H1 (cell line): ENCODE data around the gene AKR7A2. TPM values are rescaled to one million over a fixed set of nuclear protein-coding genes. Genes with fewer than 3 reads are reported as not detected.

Experiments
- CTCF ChIA-PET: fragments of 300-600 bp; sonication (Branson Sonifier 250); formaldehyde crosslinking; loops from one replicate; lab custom pipeline; 2021; ENCODE audit not compliant: partially characterized antibody; lab: Charles Lee
- POLR2A ChIA-PET: fragments of 300-600 bp; sonication (Branson Sonifier 250); formaldehyde crosslinking; loops from one replicate; lab custom pipeline; 2021; ENCODE audit warnings: inconsistent platforms; ENCODE audit not compliant: partially characterized antibody; lab: Charles Lee
- DNase-seq, 2 experiments: peaks; one replicate each; pipeline versions ENCODE4 v3.0.0 to v3.0.0-alpha.2; 2010 to 2022; ENCODE audit warnings: low spot score in 2 of 2, low read depth in 1 of 2, mixed read lengths in 1 of 2
- FAIRE-seq: peaks from 2 replicates; lab custom pipeline; 2011; peaks lifted over from hg19 to GRCh38; lab: Jason Lieb, UNC
- H2AFZ ChIP-seq: 2 replicates; pipeline ENCODE4 v1.8.1; 2012; ENCODE audit warnings: low read length, inconsistent platforms
- H2AK5ac ChIP-seq: 2 replicates; pipeline ENCODE4 v1.6.1; 2013; ENCODE audit warnings: low read depth, low read length
- H2BK120ac ChIP-seq: replicated peaks from 2 replicates; pipeline ENCODE3; 2013; ENCODE audit warnings: low read depth, low read length, inconsistent platforms
- H2BK12ac ChIP-seq: 2 replicates; pipeline ENCODE4 v1.6.1; 2013; ENCODE audit warnings: low read depth, low read length
- H2BK15ac ChIP-seq: 2 replicates; pipeline ENCODE4 v1.6.1; 2013; ENCODE audit warnings: low read length
- H2BK20ac ChIP-seq: 2 replicates; pipeline ENCODE4 v1.6.1; 2013; ENCODE audit warnings: low read length
- H2BK5ac ChIP-seq: 2 replicates; pipeline ENCODE4 v1.6.1; 2013; ENCODE audit warnings: low read depth, low read length
- H3K14ac ChIP-seq: 2 replicates; pipeline ENCODE4 v1.6.1; 2013; ENCODE audit warnings: inconsistent platforms; ENCODE audit not compliant: insufficient read length
- H3K18ac ChIP-seq: 2 replicates; pipeline ENCODE4 v1.6.1; 2013; ENCODE audit warnings: low read length; ENCODE audit errors: extremely low read depth
- H3K23ac ChIP-seq: 2 replicates; pipeline ENCODE4 v1.6.1; 2013; ENCODE audit warnings: inconsistent platforms; ENCODE audit not compliant: insufficient read length
- H3K23me2 ChIP-seq: 2 replicates; pipeline ENCODE4 v1.6.1; 2013; ENCODE audit warnings: low read depth, low read length
- H3K27ac ChIP-seq: 2 replicates; pipeline ENCODE4 v1.6.1; 2011; ENCODE audit warnings: low read depth, low read length, inconsistent platforms
- H3K27me3 ChIP-seq, 4 experiments: replicated peaks in 1 of 4; 1 replicate in 1 of 4; 2 replicates in 3 of 4; pipeline versions ENCODE4 v1.6.1 to v1.8.1; 2011 to 2013; ENCODE audit warnings: low read length in 3 of 4, mild to moderate bottlenecking in 3 of 4, inconsistent platforms in 2 of 4, mixed read lengths in 2 of 4, moderate library complexity in 1 of 4; ENCODE audit not compliant: control insufficient read depth in 3 of 4, insufficient read depth in 3 of 4; ENCODE audit errors: extremely low read depth in 1 of 4
- H3K36me3 ChIP-seq, 4 experiments: 2 replicates each; pipeline versions ENCODE4 v1.6.1 to v1.8.1; 2011 to 2013; ENCODE audit warnings: mild to moderate bottlenecking in 4 of 4, low read length in 3 of 4, moderate library complexity in 2 of 4, control low read depth in 1 of 4, inconsistent platforms in 1 of 4; ENCODE audit not compliant: insufficient read depth in 4 of 4, control insufficient read depth in 2 of 4
- H3K4ac ChIP-seq: replicated peaks from 2 replicates; pipeline ENCODE3; 2013; ENCODE audit warnings: low read length, low read depth, mixed read lengths, inconsistent platforms; ENCODE audit not compliant: insufficient read length
- H3K4me1 ChIP-seq, 4 experiments: replicated peaks in 1 of 4; 1 replicate in 1 of 4; 2 replicates in 3 of 4; pipeline versions ENCODE4 v1.6.1 to v1.8.1; 2011 to 2013; ENCODE audit warnings: low read length in 3 of 4, inconsistent platforms in 2 of 4, mixed read lengths in 1 of 4; ENCODE audit not compliant: insufficient read depth in 4 of 4, control insufficient read depth in 3 of 4
- H3K4me2 ChIP-seq, 2 experiments: 2 replicates each; pipeline versions ENCODE4 v1.6.1 to v1.8.1; 2011 to 2013; ENCODE audit warnings: low read depth in 2 of 2, low read length in 2 of 2, control low read depth in 1 of 2, inconsistent platforms in 1 of 2, mild to moderate bottlenecking in 1 of 2; ENCODE audit not compliant: insufficient read depth in 1 of 2
- H3K4me3 ChIP-seq, 4 experiments: fragments of 200-600, 300-600 bp in 1 of 4; sonication (generic), shearing (Covaris generic), sonication (Bioruptor Twin) in 1 of 4; 2 replicates each; pipeline versions ENCODE4 v1.5.1 to v1.8.1; 2011 to 2016; ENCODE audit warnings: low read length in 4 of 4, low read depth in 3 of 4, control low read depth in 2 of 4, inconsistent platforms in 2 of 4, mild to moderate bottlenecking in 2 of 4, mixed read lengths in 1 of 4, moderate library complexity in 1 of 4; ENCODE audit not compliant: insufficient read depth in 2 of 4; ENCODE audit errors: extremely low read depth in 1 of 4
- H3K56ac ChIP-seq: replicated peaks from 2 replicates; pipeline ENCODE3; 2013; ENCODE audit warnings: low read depth, mild to moderate bottlenecking, mixed read lengths, low read length, inconsistent platforms; ENCODE audit not compliant: insufficient read length
- H3K79me1 ChIP-seq: 2 replicates; pipeline ENCODE4 v1.6.1; 2013; ENCODE audit warnings: low read depth, low read length, control low read depth
- H3K79me2 ChIP-seq, 2 experiments: 2 replicates each; pipeline versions ENCODE4 v1.6.1 to v1.8.1; 2012 to 2013; ENCODE audit warnings: low read length in 2 of 2, mild to moderate bottlenecking in 2 of 2, inconsistent platforms in 1 of 2; ENCODE audit not compliant: insufficient read depth in 2 of 2, control insufficient read depth in 1 of 2
- H3K9ac ChIP-seq, 4 experiments: replicated peaks in 1 of 4; 1 replicate in 1 of 4; 2 replicates in 3 of 4; pipeline versions ENCODE4 v1.6.1 to v1.8.1; 2011 to 2013; ENCODE audit warnings: low read depth in 3 of 4, low read length in 3 of 4, control low read depth in 2 of 4, mild to moderate bottlenecking in 2 of 4, moderate library complexity in 2 of 4, inconsistent platforms in 1 of 4; ENCODE audit errors: extremely low read depth in 1 of 4
- H3K9me3 ChIP-seq, 2 experiments: 2 replicates each; pipeline versions ENCODE4 v1.6.1 to v1.8.1; 2012 to 2013; ENCODE audit warnings: mild to moderate bottlenecking in 2 of 2, moderate library complexity in 2 of 2, control low read depth in 1 of 2, inconsistent platforms in 1 of 2, low read depth in 1 of 2, low read length in 1 of 2, mixed read lengths in 1 of 2; ENCODE audit not compliant: insufficient read depth in 2 of 2
- H4K20me1 ChIP-seq, 2 experiments: replicated peaks in 1 of 2; 2 replicates each; pipeline versions ENCODE3 to v1.8.1; 2011 to 2013; ENCODE audit warnings: inconsistent platforms in 2 of 2, low read length in 2 of 2, mild to moderate bottlenecking in 1 of 2; ENCODE audit not compliant: insufficient read depth in 2 of 2, control insufficient read depth in 1 of 2
- H4K5ac ChIP-seq: 2 replicates; pipeline ENCODE4 v1.6.1; 2013; ENCODE audit warnings: low read length, low read depth, mixed read lengths, inconsistent platforms; ENCODE audit not compliant: insufficient read length
- H4K8ac ChIP-seq: 2 replicates; pipeline ENCODE4 v1.8.0; 2013; ENCODE audit warnings: mild to moderate bottlenecking, moderate library complexity, low read length, inconsistent platforms; ENCODE audit not compliant: insufficient read depth; ENCODE audit errors: extremely low read depth
- H4K91ac ChIP-seq: replicated peaks from 2 replicates; pipeline ENCODE3; 2013; ENCODE audit warnings: low read length, mixed read lengths, inconsistent platforms; ENCODE audit not compliant: insufficient read length
- ATF2 ChIP-seq: IDR thresholded peaks from 2 replicates; pipeline ENCODE4 v1.6.1; 2012; ENCODE audit warnings: low read length, inconsistent platforms
- E2F6 ChIP-seq: IDR thresholded peaks from 2 replicates; pipeline ENCODE4 v1.6.1; 2012; ENCODE audit warnings: inconsistent platforms
- GABPA ChIP-seq: IDR thresholded peaks from 2 replicates; pipeline ENCODE4 v1.6.1; 2011; ENCODE audit warnings: mild to moderate bottlenecking, low read length, moderate library complexity, borderline replicate concordance; ENCODE audit not compliant: insufficient read depth
- KDM1A ChIP-seq: fragments of 200-600, 300-600 bp; sonication (generic); IDR thresholded peaks from 2 replicates; pipeline ENCODE4 v1.7.1; 2016; ENCODE audit warnings: mild to moderate bottlenecking, low read length, borderline replicate concordance
- POLR2AphosphoS5 ChIP-seq: IDR thresholded peaks from 2 replicates; pipeline ENCODE4 v1.6.1; 2011; ENCODE audit warnings: low read depth, low read length
- RFX5 ChIP-seq: IDR thresholded peaks from 2 replicates; pipeline ENCODE4 v1.6.1; 2011; ENCODE audit warnings: low read depth, low read length, improper control_type of control experiment, borderline replicate concordance
- SP4 ChIP-seq: IDR thresholded peaks from 2 replicates; pipeline ENCODE4 v1.6.1; 2012; ENCODE audit warnings: low read length, inconsistent platforms
- TEAD4 ChIP-seq: IDR thresholded peaks from 2 replicates; pipeline ENCODE4 v1.6.1; 2012; ENCODE audit warnings: low read depth, low read length, inconsistent platforms, mixed read lengths
- ZNF274 ChIP-seq: IDR thresholded peaks from 2 replicates; pipeline ENCODE4 v1.7.0; 2012; ENCODE audit warnings: low read length, borderline replicate concordance; ENCODE audit errors: extremely low read depth
- WGBS, 2 experiments: shearing (Covaris generic) in 1 of 2; methylation state at CpG; one replicate each; pipeline versions ENCODE4 v1.1.6 to v1.1.7; 2013 to 2015; ENCODE audit warnings: low lambda C conversion rate in 2 of 2, mixed read lengths in 2 of 2, inconsistent platforms in 1 of 2, low coverage in 1 of 2, missing lambda C conversion rate in 1 of 2; ENCODE audit not compliant: insufficient replicate concordance in 2 of 2, insufficient coverage in 1 of 2, insufficient read length in 1 of 2; ENCODE audit errors: extremely low coverage in 1 of 2, missing lambda C conversion rate in 1 of 2; 5-methylcytosine and 5-hydroxymethylcytosine counted together
- polyA plus RNA-seq, 7 experiments: library from polyadenylated mRNA; depleted of rRNA in 3 of 7; stranded (reverse) in 5 of 7; unstranded in 2 of 7; fragments of >200 nt in 5 of 7; fragments of 200-250 nt in 2 of 7; gene quantifications; 1 replicate in 5 of 7; 2 replicates in 1 of 7; 4 replicates in 1 of 7; pipeline versions ENCODE4 v1.2.1 to v1.2.3, GENCODE V29; 2011 to 2013; ENCODE audit warnings: missing spikeins in 2 of 7, mixed read lengths in 2 of 7
- total RNA-seq: library from RNA; stranded (reverse); fragmentation: NEBNext Ultra II Directional; extraction: Animal tissue kit (Norgen Biotek cat#: 25700); gene quantifications from 2 replicates; pipeline ENCODE4 v1.2.1, GENCODE V29; 2021

AKR7A2 gene
- total and polyA plus RNA-seq, 2 of the 8 experiments (the other 6 are each of a cell fraction or from before 2014, with no cell fraction given): 32.0 to 48.3 TPM

- no peaks in the 10 kb centered on the region for H3K9me3 ChIP-seq
- DNase-seq (peak; percentile 76 to 96), FAIRE-seq (peak; percentile 98)
- no peak overlapping the region for H3K4me2 ChIP-seq
- H3K36me3 ChIP-seq: peaks cover 3 to 18% (median 5%) of the 10 kb centered on the region in 4 experiments; a peak in 4 of 8 replicates
- H3K79me1 ChIP-seq: no peaks in the 10 kb centered on the region
- no peak overlapping the region for H3K4me3 ChIP-seq
- H2AK5ac ChIP-seq: peak overlapping the region; percentile 18; the same call in 1 of the 2 replicates
- no peak overlapping the region for H4K8ac ChIP-seq
- H3K9ac ChIP-seq: no peak overlapping the region
- H3K14ac ChIP-seq: no peak overlapping the region
- no peak overlapping the region for H2AFZ ChIP-seq
- peaks cover 0 to 15% (median 10%) of the 10 kb centered on the region in 4 experiments; a peak in 5 of 7 replicates for H3K4me1 ChIP-seq
- H2BK15ac ChIP-seq: no peak overlapping the region
- no peak overlapping the region for H4K5ac ChIP-seq
- H2BK120ac ChIP-seq: no peak overlapping the region
- H3K4ac ChIP-seq: no peak overlapping the region
- no peak overlapping the region for H2BK12ac ChIP-seq
- POLR2A ChIA-PET: interaction anchor here (1.5 kb wide), 2 partner anchors 10 to 12 kb away, joined by 3 to 5 read pairs; no protein-coding TSS in a partner anchor
- H2BK5ac ChIP-seq: peak overlapping the region; percentile 21; the same call in 1 of the 2 replicates
- no peaks in the 10 kb centered on the region for H3K79me2 ChIP-seq
- H4K20me1 ChIP-seq: peaks cover 6% of the 10 kb centered on the region in 2 experiments
- H2BK20ac ChIP-seq: no peak overlapping the region
- no peaks in the 10 kb centered on the region for H3K27me3 ChIP-seq
- H4K91ac ChIP-seq: no peak overlapping the region
- no peak overlapping the region for H3K27ac ChIP-seq
- WGBS, 2 experiments: 62% methylated on average over 25 of the region's 25 CpGs; no CpG with 5 or more reads in 1 of the 2 experiments
- H3K23ac ChIP-seq: no peak overlapping the region
- H3K56ac ChIP-seq: no peak overlapping the region
- H3K23me2 ChIP-seq: peaks cover 2% of the 10 kb centered on the region; the same call in 1 of the 2 replicates
- peak overlapping the region; percentile 71 for H3K18ac ChIP-seq
- CTCF ChIA-PET: interaction anchor here (0.6 to 8.0 kb wide), 48 partner anchors 8 to 1422 kb away, joined by 3 to 72 read pairs (median 4); partner anchors contain the start of genes AKR7A2 and SLC66A1
- TF ChIP-seq ZNF274: no peak
- TF ChIP-seq RFX5: no peak
- TF ChIP-seq TEAD4: no peak
- peak; percentile 64; the same call in 1 of the 2 replicates for TF ChIP-seq GABPA
- TF ChIP-seq POLR2AphosphoS5: peak; percentile 50
- no peak for TF ChIP-seq ATF2
- TF ChIP-seq E2F6: no peak
- TF ChIP-seq SP4: no peak
- TF ChIP-seq KDM1A: no peak
These were observed 29.5 kb upstream of the AKR7A2 start for GRCh38 chr1:19341201-19342061.
